Liver (tissue), 9 donors: ENCODE data around the gene EFCAB14. TPM values are rescaled to one million over a fixed set of nuclear protein-coding genes. Genes with fewer than 3 reads are reported as not detected.

Experiments used
- DNase-seq: peaks from one replicate; pipeline ENCODE4 v3.0.0-alpha.2; 2017; ENCODE audit warnings: low spot score
- H3K27ac ChIP-seq, 2 donors: one replicate each; pipeline ENCODE4 v1.7.0; 2013; ENCODE audit warnings: inconsistent platforms in 2 of 2, low read length in 2 of 2, control low read depth in 1 of 2, low read depth in 1 of 2, mild to moderate bottlenecking in 1 of 2
- H3K27me3 ChIP-seq, 4 donors: one replicate each; pipeline versions ENCODE4 v1.6.1 to v1.7.0; 2013; ENCODE audit warnings: low read length in 3 of 4, inconsistent platforms in 1 of 4, mild to moderate bottlenecking in 1 of 4, moderate library complexity in 1 of 4; ENCODE audit not compliant: control insufficient read depth in 4 of 4, insufficient read depth in 4 of 4
- H3K36me3 ChIP-seq, 4 donors: one replicate each; pipeline versions ENCODE4 v1.6.1 to v1.7.0; 2013; ENCODE audit warnings: low read length in 3 of 4, mild to moderate bottlenecking in 3 of 4, low read depth in 1 of 4, moderate library complexity in 1 of 4; ENCODE audit not compliant: control insufficient read depth in 4 of 4, insufficient read depth in 3 of 4
- H3K4me1 ChIP-seq, 4 donors: one replicate each; pipeline versions ENCODE4 v1.6.1 to v1.7.0; 2013; ENCODE audit warnings: low read length in 3 of 4, mild to moderate bottlenecking in 3 of 4, moderate library complexity in 1 of 4; ENCODE audit not compliant: control insufficient read depth in 4 of 4, insufficient read depth in 4 of 4
- H3K4me3 ChIP-seq, 3 donors: one replicate each; pipeline versions ENCODE4 v1.6.1 to v1.7.0; 2013; ENCODE audit warnings: low read length in 3 of 3, control low read depth in 1 of 3, low read depth in 1 of 3, mild to moderate bottlenecking in 1 of 3
- H3K9ac ChIP-seq, 2 donors: one replicate each; pipeline ENCODE4 v1.7.0; 2013; ENCODE audit warnings: low read length in 2 of 2, mild to moderate bottlenecking in 2 of 2, moderate library complexity in 2 of 2, control low read depth in 1 of 2, low read depth in 1 of 2
- H3K9me3 ChIP-seq, 4 donors: one replicate each; pipeline versions ENCODE4 v1.6.1 to v1.7.0; 2013; ENCODE audit warnings: low read length in 3 of 4; ENCODE audit not compliant: control insufficient read depth in 4 of 4
- ATF3 ChIP-seq: IDR thresholded peaks from 2 replicates; pipeline ENCODE4 v1.6.1; 2016; ENCODE audit warnings: antibody characterized with exemption
- CTCF ChIP-seq: fragments of 150-350 bp; IDR thresholded peaks from 2 replicates; pipeline ENCODE4 v1.5.1; 2017; ENCODE audit warnings: improper control_type of control experiment, low read depth, low read length; ENCODE audit not compliant: missing input control
- EGR1 ChIP-seq, 2 donors: IDR thresholded peaks; 2 replicates each; pipeline ENCODE4 v1.6.1; 2016 to 2018; ENCODE audit warnings: antibody characterized with exemption in 2 of 2, low read depth in 2 of 2
- FOXA1 ChIP-seq: IDR thresholded peaks from 2 replicates; pipeline ENCODE4 v1.6.1; 2016; ENCODE audit warnings: antibody characterized with exemption
- FOXA2 ChIP-seq: IDR thresholded peaks from 2 replicates; pipeline ENCODE4 v1.6.1; 2016; ENCODE audit warnings: antibody characterized with exemption
- GABPA ChIP-seq, 2 donors: IDR thresholded peaks in 1 of 2; conservative IDR thresholded peaks in 1 of 2; 2 replicates each; pipeline ENCODE4 v1.6.1; 2016; ENCODE audit warnings: antibody characterized with exemption in 2 of 2, mild to moderate bottlenecking in 1 of 2, moderate library complexity in 1 of 2
- HNF4A ChIP-seq, 2 donors: conservative IDR thresholded peaks; 2 replicates each; pipeline ENCODE4 v1.6.1; 2016; ENCODE audit warnings: antibody characterized with exemption in 2 of 2, mild to moderate bottlenecking in 2 of 2
- HNF4G ChIP-seq: IDR thresholded peaks from 2 replicates; pipeline ENCODE4 v1.6.1; 2016; ENCODE audit warnings: antibody characterized with exemption
- JUND ChIP-seq, 2 donors: IDR thresholded peaks; 2 replicates each; pipeline ENCODE4 v1.6.1; 2016; ENCODE audit warnings: antibody characterized with exemption in 2 of 2
- MAX ChIP-seq: IDR thresholded peaks from 2 replicates; pipeline ENCODE4 v1.6.1; 2016; ENCODE audit warnings: antibody characterized with exemption
- NR2F2 ChIP-seq: IDR thresholded peaks from 2 replicates; pipeline ENCODE4 v1.6.1; 2016; ENCODE audit warnings: antibody characterized with exemption
- RAD21 ChIP-seq, 2 donors: IDR thresholded peaks; 2 replicates each; pipeline ENCODE4 v1.6.1; 2016; ENCODE audit warnings: antibody characterized with exemption in 2 of 2, mild to moderate bottlenecking in 2 of 2
- REST ChIP-seq: IDR thresholded peaks from 2 replicates; pipeline ENCODE4 v1.6.1; 2016; ENCODE audit warnings: antibody characterized with exemption, mild to moderate bottlenecking
- RXRA ChIP-seq, 2 donors: IDR thresholded peaks; 2 replicates each; pipeline ENCODE4 v1.6.1; 2017 to 2018; ENCODE audit warnings: antibody characterized with exemption in 2 of 2, mild to moderate bottlenecking in 1 of 2
- SP1 ChIP-seq: IDR thresholded peaks from 2 replicates; pipeline ENCODE4 v1.6.1; 2018; ENCODE audit warnings: antibody characterized with exemption, mild to moderate bottlenecking
- TAF1 ChIP-seq: conservative IDR thresholded peaks from 2 replicates; pipeline ENCODE4 v1.6.1; 2016; ENCODE audit warnings: antibody characterized with exemption, mild to moderate bottlenecking
- ZBTB33 ChIP-seq: IDR thresholded peaks from 2 replicates; pipeline ENCODE4 v1.6.1; 2016; ENCODE audit warnings: antibody characterized with exemption
- WGBS: extraction: QIAGEN DNeasy Blood & Tissue Kit; methylation state at CpG from one replicate; pipeline ENCODE4 v1.1.7; 2013; 5-methylcytosine and 5-hydroxymethylcytosine counted together
- polyA plus RNA-seq, 2 donors: library from polyadenylated mRNA; stranded (reverse) in 1 of 2; unstranded in 1 of 2; fragments of 200-250 nt in 1 of 2; fragments of >200 nt in 1 of 2; fragmentation: Nextera tagmentation in 1 of 2; extraction: Ambion mirVana in 1 of 2; gene quantifications; one replicate each; pipeline versions ENCODE4 v1.2.1 to v1.2.3, GENCODE V29; 2013 to 2015
- total RNA-seq, 2 donors: library from RNA; depleted of rRNA; stranded (reverse); fragments of >200 nt; gene quantifications; one replicate each; pipeline ENCODE4 v1.2.3, GENCODE V29; 2014
- donor health status: healthy.
- donor health status: healthy.
- donor health status: healthy.
- donor health status: healthy.
- donor health status: healthy.

EFCAB14 gene
- total and polyA plus RNA-seq, 4 donors = 14.8 to 34.6 (median 23.7) TPM

GRCh38 chr1:46714976-46715375 is 3.9 kb downstream of the EFCAB14 start:
- Histone ChIP-seq H3K4me3 (no peak overlapping the region), H3K36me3 (peaks cover 0 to 24% (median 19%) of the 10 kb centered on the region in 4 donors), H3K4me1 (peaks cover 6 to 28% (median 22%) of the 10 kb centered on the region in 4 donors), H3K9me3 (no peaks in the 10 kb centered on the region), H3K9ac (no peak overlapping the region), H3K27me3 (no peaks in the 10 kb centered on the region), H3K27ac (no peak overlapping the region)
- no peak for TF ChIP-seq ATF3
- TF ChIP-seq HNF4G = no peak
- no peak for TF ChIP-seq RAD21 (IDR thresholded peaks at IDR 0.05)
- TF ChIP-seq EGR1 (IDR thresholded peaks at IDR 0.05; ENCODE audit: low read depth in 2 of 2) = no peak
- TF ChIP-seq CTCF = no peak
- TF ChIP-seq MAX = no peak
- TF ChIP-seq SP1 = no peak
- TF ChIP-seq FOXA1 = no peak
- no peak for TF ChIP-seq RXRA (IDR thresholded peaks at IDR 0.05)
- no peak for TF ChIP-seq NR2F2
- TF ChIP-seq ZBTB33 = no peak
- TF ChIP-seq JUND (IDR thresholded peaks at IDR 0.05) = no peak
- TF ChIP-seq GABPA (IDR thresholded peaks at IDR 0.05 in 1 of 2, conservative IDR thresholded peaks at IDR 0.05 in 1 of 2) = no peak
- no peak for TF ChIP-seq REST
- DNase-seq = no peak
- WGBS = 82% methylated on average over 3 of the region's 3 CpGs

- Histone ChIP-seq H3K9me3 (no peaks in the 10 kb centered on the region), H3K36me3 (peaks cover 3 to 44% (median 35%) of the 10 kb centered on the region in 4 donors), H3K4me1 (no peaks in the 10 kb centered on the region), H3K27ac (no peak overlapping the region), H3K27me3 (no peaks in the 10 kb centered on the region), H3K4me3 (no peak overlapping the region), H3K9ac (no peak overlapping the region)
- WGBS = 98% methylated on average over 1 of the region's 1 CpG
- DNase-seq = no peak
- TF ChIP-seq FOXA2 (no peak), MAX (no peak), RXRA (IDR thresholded peaks at IDR 0.05) (no peak), FOXA1 (no peak), TAF1 (no peak), HNF4G (no peak), SP1 (no peak), RAD21 (IDR thresholded peaks at IDR 0.05) (no peak), JUND (IDR thresholded peaks at IDR 0.05) (no peak), CTCF (no peak), GABPA (IDR thresholded peaks at IDR 0.05 in 1 of 2, conservative IDR thresholded peaks at IDR 0.05 in 1 of 2) (no peak), ZBTB33 (no peak), HNF4A (conservative IDR thresholded peaks at IDR 0.05) (no peak), NR2F2 (no peak), EGR1 (IDR thresholded peaks at IDR 0.05; ENCODE audit: low read depth in 2 of 2) (no peak)
These were observed 10.8 kb downstream of the EFCAB14 start for GRCh38 chr1:46708121-46708520.
